ENCODE data around the gene TMEM151B. TPM values are rescaled to one million over a fixed set of nuclear protein-coding genes. Genes with fewer than 3 reads are reported as not detected.

TMEM151B gene
- total RNA-seq, result not detected

DNA sequence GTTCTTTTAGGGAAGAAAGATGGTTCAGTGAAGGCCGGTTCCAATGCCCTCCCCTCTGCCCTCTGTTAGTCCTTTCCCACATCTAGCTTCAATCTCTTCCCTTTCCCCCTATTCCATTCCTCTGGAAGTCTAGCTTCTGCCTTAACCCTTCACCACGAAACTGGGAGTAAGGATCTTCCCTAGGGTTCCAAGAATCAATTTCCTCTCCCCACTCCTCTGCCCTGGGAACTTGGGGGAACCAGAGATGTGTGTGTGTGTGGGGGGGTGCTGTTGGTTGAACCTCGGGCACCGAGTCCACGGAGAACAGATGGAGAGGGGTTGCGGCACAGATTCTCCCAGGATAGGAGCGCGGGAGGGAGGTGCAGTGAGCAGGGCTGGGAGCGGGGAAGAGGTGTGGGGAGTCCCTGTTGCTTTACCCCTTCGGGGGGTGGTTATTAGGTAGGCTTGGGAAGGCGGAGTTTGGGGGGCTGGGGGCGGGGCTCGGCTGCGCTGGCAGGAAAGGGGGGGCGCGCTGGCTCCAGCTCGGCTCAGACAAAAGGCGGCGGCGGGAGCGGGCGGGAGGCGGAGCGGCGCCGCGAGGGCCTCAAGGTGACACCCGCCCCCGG lies at the start of gene TMEM151B:
Gene TMEM151B, plus strand, starts transcription at position 530 of the 605 bp plus-strand sequence. CDS start 293 bp downstream, outside the sequence.

DNA sequence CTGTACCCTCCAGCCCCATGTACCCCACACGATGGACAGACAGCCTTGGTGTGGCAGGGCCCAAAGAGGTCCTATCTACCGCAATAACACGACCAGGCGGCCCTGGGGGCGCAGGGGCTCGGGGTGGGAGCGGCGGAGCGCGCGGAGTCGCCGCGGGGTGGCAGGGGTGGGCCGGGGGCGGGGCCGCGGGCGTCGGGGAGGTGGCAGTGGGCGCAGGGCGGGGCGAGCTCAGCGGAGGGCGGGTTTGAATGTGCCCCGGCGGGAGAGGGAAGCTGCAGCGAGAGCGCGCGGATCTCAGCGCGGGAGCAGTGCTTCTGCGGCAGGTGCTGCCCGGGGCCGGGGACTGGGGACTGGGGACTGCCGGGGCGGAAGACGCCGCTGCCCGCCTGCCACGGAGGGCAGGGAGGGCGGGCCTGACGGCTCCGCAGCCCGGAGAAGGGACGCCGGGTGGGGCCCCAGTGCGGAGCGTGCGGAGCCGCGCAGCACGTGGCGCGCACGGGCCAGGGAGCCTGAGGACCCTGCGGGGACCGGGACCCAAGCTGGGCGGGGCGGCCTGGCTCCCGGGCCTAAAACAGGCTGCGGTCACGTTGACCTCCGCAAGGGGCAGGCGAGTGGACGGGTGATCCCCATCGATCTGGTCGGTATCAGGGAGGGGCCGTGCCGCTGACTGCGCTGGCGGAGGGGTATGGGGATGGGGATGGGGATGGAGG lies 46.8 kb upstream of the TMEM151B start, which contains the start of gene SLC29A1:
Gene SLC29A1, plus strand, starts transcription at position 277 of the 710 bp plus-strand sequence. CDS start 3,719 bp downstream, outside the sequence.

DNA sequence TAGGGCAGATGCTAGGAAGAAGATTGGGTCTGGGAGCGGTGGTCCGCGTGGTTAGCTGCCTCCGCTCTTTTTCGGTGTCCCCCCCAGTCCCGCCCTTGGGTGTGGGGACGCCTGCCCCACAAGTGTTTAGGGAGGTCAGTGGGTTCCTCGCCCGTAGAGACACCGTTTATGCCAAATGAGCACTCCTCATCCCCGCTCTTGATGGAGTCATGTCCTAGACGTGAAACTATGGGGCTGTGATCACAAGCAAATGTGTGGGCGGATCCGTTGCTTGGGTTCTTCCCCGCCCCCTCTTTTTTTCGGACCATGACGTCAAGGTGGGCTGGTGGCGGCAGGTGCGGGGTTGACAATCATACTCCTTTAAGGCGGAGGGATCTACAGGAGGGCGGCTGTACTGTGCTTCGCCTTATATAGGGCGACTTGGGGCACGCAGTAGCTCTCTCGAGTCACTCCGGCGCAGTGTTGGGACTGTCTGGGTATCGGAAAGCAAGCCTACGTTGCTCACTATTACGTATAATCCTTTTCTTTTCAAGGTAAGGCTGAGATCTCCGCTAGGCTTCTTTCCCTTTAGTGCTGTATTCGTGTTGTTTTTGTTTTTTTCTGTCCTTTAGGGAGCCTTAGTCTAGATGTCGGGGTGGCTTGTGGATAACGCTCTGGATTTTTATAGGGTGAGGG lies 23.4 kb upstream of the TMEM151B start, which contains the start of gene HSP90AB1:
Gene HSP90AB1, plus strand, starts transcription at position 439 of the 675 bp plus-strand sequence. CDS start 1,529 bp downstream, outside the sequence.

DNA sequence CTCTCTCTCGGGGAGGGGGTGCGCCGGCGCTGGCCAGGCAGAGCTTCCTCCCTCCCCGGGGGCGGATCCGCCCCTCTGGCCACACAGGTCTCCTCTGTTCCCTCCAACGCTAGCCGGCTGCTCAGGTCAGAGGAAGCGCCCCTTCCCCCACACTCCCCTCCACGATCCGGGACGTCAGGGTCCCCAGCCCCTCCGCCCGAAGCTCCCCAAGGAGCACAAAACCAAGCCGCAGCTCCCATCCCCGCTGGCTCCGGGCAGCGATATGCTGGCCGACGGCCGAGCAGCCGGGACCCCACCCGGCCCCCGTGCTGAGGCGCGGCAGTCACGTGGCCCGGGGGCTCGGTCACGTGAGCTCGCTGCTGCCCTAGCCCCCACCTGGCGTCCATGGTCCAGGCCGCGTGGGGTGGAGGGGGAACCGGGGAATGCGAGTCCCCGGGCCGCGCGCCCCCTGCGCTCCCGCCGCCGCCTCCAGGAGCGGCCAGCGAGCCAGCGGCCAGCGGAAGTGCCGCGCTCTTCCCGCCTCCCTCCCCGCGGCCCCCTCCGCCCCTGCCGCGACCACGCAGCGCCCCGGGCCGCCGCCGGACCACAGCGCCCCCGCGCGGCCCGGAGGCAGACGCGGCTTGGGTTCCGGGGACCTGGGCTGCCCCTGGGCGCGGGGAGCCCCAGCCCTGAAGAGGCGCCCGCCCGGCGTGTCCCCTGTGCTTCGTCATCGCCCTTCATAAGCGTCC lies 13.1 kb upstream of the TMEM151B start, which contains the start of gene SLC35B2:
Gene SLC35B2, minus strand, starts transcription at position 504 of the 728 bp plus-strand sequence. Its CDS starts 118 bp downstream, at position 386.

DNA sequence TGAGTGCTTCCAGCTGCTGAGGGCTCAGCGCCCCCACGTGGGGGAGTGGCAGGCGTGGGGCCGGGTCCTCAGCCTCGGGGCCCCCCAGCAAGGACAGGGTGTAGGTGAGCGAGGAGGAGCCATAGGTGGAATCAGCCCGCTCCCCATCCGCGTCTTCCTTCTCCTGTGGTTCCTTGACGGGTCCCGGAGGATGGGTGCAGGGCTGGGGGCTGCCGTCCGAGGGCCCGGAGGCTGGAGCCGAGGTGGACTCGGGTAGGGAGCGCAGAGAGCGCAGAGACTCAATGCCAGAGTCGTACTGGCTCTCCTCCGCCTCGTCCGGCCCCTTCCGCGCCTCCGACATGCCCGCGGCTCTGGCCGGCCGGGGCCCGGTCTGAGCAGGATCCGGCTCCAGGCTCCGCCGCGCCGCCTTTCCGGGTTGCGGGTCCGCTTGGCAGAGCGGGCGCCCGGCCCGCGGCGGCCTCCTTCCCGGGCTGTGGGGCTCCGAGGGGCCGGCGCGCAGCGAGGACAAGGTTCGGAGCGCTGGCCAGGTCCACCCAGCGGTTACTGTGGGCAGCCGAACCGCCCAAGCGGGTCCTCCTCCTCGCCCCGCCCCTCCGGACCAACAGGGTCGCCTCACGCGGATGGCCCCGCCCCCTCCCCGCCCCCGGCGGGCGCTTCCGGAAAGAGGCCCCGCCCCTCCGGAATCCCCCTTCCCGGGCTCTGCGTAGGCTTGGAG lies 5.1 kb upstream of the TMEM151B start, which contains the start of gene NFKBIE:
Gene NFKBIE, minus strand, starts transcription at position 545 of the 715 bp plus-strand sequence. Its CDS starts 205 bp downstream, at position 340.

GRCh38 chr6:44312901-44313788 lies 42.9 kb downstream of the TMEM151B start, which contains the start of gene AARS2:
AARS2 (minus strand) TSS chr6:44313347; CDS start chr6:44313323, 24 bp downstream.

GRCh38 chr6:44342489-44342888 lies 72.2 kb downstream of the TMEM151B start, which contains the start of gene SPATS1:
SPATS1 (plus strand) TSS chr6:44342650; CDS start chr6:44343096, 446 bp downstream.

Other genes with a start within 250 kb of the TMEM151B start
- 10 to 100 TPM; 32.3 to 53.9 TPM for gene MRPL14, start 143.0 kb upstream of the TMEM151B start, total RNA-seq
- gene TMEM63B, start 142.9 kb upstream of the TMEM151B start, total RNA-seq, result 10 to 100 TPM; 46.0 to 55.7 TPM
- not detected for gene CAPN11, start 111.6 kb upstream of the TMEM151B start, total RNA-seq
- gene MYMX, start 53.5 kb upstream of the TMEM151B start, total RNA-seq, result not detected
- gene SLC29A1, start 46.9 kb upstream of the TMEM151B start, total RNA-seq, result 10 to 100 TPM in 1 of 2 donors, 1 to 10 TPM in 1; 5.2 to 18.3 TPM
- gene HSP90AB1, start 23.3 kb upstream of the TMEM151B start, total RNA-seq, result 1,000 to 10,000 TPM in 1 of 2 donors, 100 to 1,000 TPM in 1; 776 to 1,328 TPM
- gene SLC35B2, start 12.9 kb upstream of the TMEM151B start, total RNA-seq, result 100 to 1,000 TPM; 113 to 150 TPM
- gene NFKBIE, start 4.9 kb upstream of the TMEM151B start, total RNA-seq, result 10 to 100 TPM; 13.3 to 23.7 TPM
- 10 to 100 TPM; 14.5 to 21.6 TPM for gene AARS2, start 42.9 kb downstream of the TMEM151B start, total RNA-seq
- not detected for gene SPATS1, start 72.2 kb downstream of the TMEM151B start, total RNA-seq
- gene CDC5L, start 117.3 kb downstream of the TMEM151B start, total RNA-seq, result 10 to 100 TPM; 19.3 to 22.6 TPM